WTC11 (cell line): Measurements from ENCODE around the gene BTC. TPM values are rescaled to one million over a fixed set of nuclear protein-coding genes. Genes with fewer than 3 reads are reported as not detected.

ENCODE experiments used
- ATAC-seq: fragments of 200-7000 bp; cut with Tn5 transposase; 2 replicates; pipeline ENCODE4 v1.10.0; 2021; ENCODE audit warnings: mild to moderate bottlenecking, moderate library complexity
- CTCF ChIA-PET: fragments of 300-600 bp; sonication (Branson Sonifier 250); formaldehyde crosslinking; loops from one replicate; lab custom pipeline; 2021; ENCODE audit warnings: antibody characterized with exemption; lab: Charles Lee
- POLR2A ChIA-PET: fragments of 350-600 bp; sonication (Branson Sonifier 250); formaldehyde crosslinking; loops from one replicate; lab custom pipeline; 2021; ENCODE audit warnings: antibody characterized with exemption; lab: Charles Lee
- DNase-seq: peaks from one replicate; pipeline ENCODE4 v3.0.0; 2021; ENCODE audit warnings: low spot score
- H3K27ac Mint-ChIP-seq: 2 replicates; pipeline ENCODE4 v1.8.0; 2021; ENCODE audit warnings: mixed read lengths
- H3K27me3 Mint-ChIP-seq: 2 replicates; pipeline ENCODE4 v1.8.0; 2021; ENCODE audit warnings: low read depth, mild to moderate bottlenecking, moderate library complexity, mixed read lengths
- H3K36me3 Mint-ChIP-seq: 2 replicates; pipeline ENCODE4 v1.8.0; 2021; ENCODE audit warnings: mixed read lengths
- H3K4me1 Mint-ChIP-seq: 2 replicates; pipeline ENCODE4 v1.8.0; 2022; ENCODE audit warnings: mixed read lengths
- H3K4me3 Mint-ChIP-seq: 2 replicates; pipeline ENCODE4 v1.8.0; 2021; ENCODE audit warnings: mild to moderate bottlenecking, moderate library complexity, mixed read lengths
- H3K9me3 Mint-ChIP-seq: 2 replicates; pipeline ENCODE4 v1.8.0; 2021; ENCODE audit warnings: mixed read lengths
- ETV6 ChIP-seq: sonication (generic); formaldehyde crosslinking; IDR thresholded peaks from 2 replicates; pipeline ENCODE4 v1.8.1; 2022; ENCODE audit warnings: mild to moderate bottlenecking, missing genetic modification reagents
- FOXJ3 ChIP-seq: sonication (generic); formaldehyde crosslinking; IDR thresholded peaks from 2 replicates; pipeline ENCODE4 v1.9.0; 2021; ENCODE audit warnings: missing genetic modification reagents, mild to moderate bottlenecking, borderline replicate concordance
- FOXP1 ChIP-seq: sonication (generic); formaldehyde crosslinking; IDR thresholded peaks from 2 replicates; pipeline ENCODE4 v1.8.0; 2022; ENCODE audit warnings: missing genetic modification reagents, mild to moderate bottlenecking, moderate library complexity, borderline replicate concordance
- HMGA2 ChIP-seq: fragments of 250-450 bp; sonication (Bioruptor Pico); IDR thresholded peaks from 2 replicates; pipeline ENCODE4 v1.4.0; 2021; ENCODE audit warnings: mild to moderate bottlenecking, moderate library complexity
- KAT7 ChIP-seq: sonication (generic); formaldehyde crosslinking; IDR thresholded peaks from 2 replicates; pipeline ENCODE4 v1.8.1; 2023; ENCODE audit warnings: missing genetic modification reagents, mild to moderate bottlenecking, borderline replicate concordance
- MYBL2 ChIP-seq: sonication (generic); formaldehyde crosslinking; IDR thresholded peaks from 2 replicates; pipeline ENCODE4 v1.8.1; 2023; ENCODE audit warnings: mild to moderate bottlenecking, moderate library complexity, missing genetic modification reagents
- NFYB ChIP-seq: sonication (generic); formaldehyde crosslinking; conservative IDR thresholded peaks from 2 replicates; pipeline ENCODE4 v1.8.0; 2022; ENCODE audit warnings: low read depth, missing genetic modification reagents
- NR2C2 ChIP-seq: sonication (generic); formaldehyde crosslinking; IDR thresholded peaks from 2 replicates; pipeline ENCODE4 v1.8.0; 2022; ENCODE audit warnings: mild to moderate bottlenecking, missing genetic modification reagents
- NR3C1 ChIP-seq: sonication (generic); formaldehyde crosslinking; conservative IDR thresholded peaks from 2 replicates; pipeline ENCODE4 v1.8.1; 2023; ENCODE audit warnings: low read depth, mild to moderate bottlenecking, missing genetic modification reagents
- PRRX2 ChIP-seq: fragments of 250-450 bp; sonication (Bioruptor Pico); IDR thresholded peaks from 2 replicates; pipeline ENCODE4 v1.8.0; 2021; ENCODE audit warnings: mild to moderate bottlenecking
- RELA ChIP-seq: sonication (generic); formaldehyde crosslinking; IDR thresholded peaks from 2 replicates; pipeline ENCODE4 v1.8.1; 2022; ENCODE audit warnings: missing genetic modification reagents, mild to moderate bottlenecking, borderline replicate concordance
- TCF7 ChIP-seq: sonication (generic); formaldehyde crosslinking; IDR thresholded peaks from 2 replicates; pipeline ENCODE4 v1.8.0; 2022; ENCODE audit warnings: mild to moderate bottlenecking, low read depth, missing genetic modification reagents, moderate library complexity
- ZNF121 ChIP-seq: sonication (generic); formaldehyde crosslinking; IDR thresholded peaks from 2 replicates; pipeline ENCODE4 v1.8.0; 2023; ENCODE audit warnings: missing genetic modification reagents
- ZNF232 ChIP-seq: sonication (generic); formaldehyde crosslinking; IDR thresholded peaks from 2 replicates; pipeline ENCODE4 v1.8.0; 2022; ENCODE audit warnings: mild to moderate bottlenecking, missing genetic modification reagents
- ZNF263 ChIP-seq: sonication (generic); formaldehyde crosslinking; IDR thresholded peaks from 2 replicates; pipeline ENCODE4 v1.8.1; 2022; ENCODE audit warnings: low read depth, mild to moderate bottlenecking, moderate library complexity, missing genetic modification reagents
- total RNA-seq: library from RNA; stranded (reverse); gene quantifications from 3 replicates; pipeline ENCODE4 v1.2.3, GENCODE V29; 2021
- TF ChIP-seq, protein P1 (sequence below): sonication (generic); formaldehyde crosslinking; IDR thresholded peaks from 2 replicates; pipeline ENCODE4 v1.8.0; 2023; ENCODE audit warnings: missing genetic modification reagents
- TF ChIP-seq, protein P2 (sequence below): sonication (generic); formaldehyde crosslinking; IDR thresholded peaks from 2 replicates; pipeline ENCODE4 v1.8.0; 2022; ENCODE audit warnings: missing genetic modification reagents
- TF ChIP-seq, protein P3 (sequence below): fragments of 250-450 bp; sonication (Bioruptor Pico); IDR thresholded peaks from 2 replicates; pipeline ENCODE4 v2.1.2; 2022; ENCODE audit warnings: mild to moderate bottlenecking, moderate library complexity
- TF ChIP-seq, protein P4 (sequence below): sonication (generic); formaldehyde crosslinking; IDR thresholded peaks from 2 replicates; pipeline ENCODE4 v1.8.1; 2023; ENCODE audit warnings: mild to moderate bottlenecking, missing genetic modification reagents
- TF ChIP-seq, protein P5 (sequence below): sonication (generic); formaldehyde crosslinking; IDR thresholded peaks from 2 replicates; pipeline ENCODE4 v1.8.0; 2023; ENCODE audit warnings: missing genetic modification reagents, mild to moderate bottlenecking, borderline replicate concordance
- TF ChIP-seq, protein P6 (sequence below): sonication (generic); formaldehyde crosslinking; IDR thresholded peaks from 2 replicates; pipeline ENCODE4 v1.8.1; 2023; ENCODE audit warnings: mild to moderate bottlenecking, missing genetic modification reagents, moderate library complexity

The BTC gene
- total RNA-seq, 1 experiment from 2014 or later = 0.07 TPM

DNA sequence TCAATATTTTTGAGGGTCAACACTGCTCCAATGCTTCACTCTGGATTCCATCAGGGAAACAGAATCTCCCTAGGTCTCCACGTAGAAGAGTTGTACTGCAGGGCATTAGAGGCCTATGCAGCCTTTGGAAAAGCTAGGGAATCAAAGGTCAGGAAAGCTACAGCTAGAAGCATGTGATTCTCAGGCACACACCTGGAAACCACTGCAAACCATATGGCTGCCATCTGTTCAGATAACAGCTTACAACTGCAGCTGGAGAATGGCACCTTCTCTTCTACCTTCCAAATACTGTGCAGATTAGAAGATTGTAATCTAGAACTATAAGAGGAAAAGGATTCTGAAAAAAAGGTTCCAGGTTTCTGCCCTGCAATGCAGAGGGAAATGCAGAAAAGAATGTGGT, 60.6 kb downstream of the BTC start (continued):
- TF ChIP-seq, protein P1, sequence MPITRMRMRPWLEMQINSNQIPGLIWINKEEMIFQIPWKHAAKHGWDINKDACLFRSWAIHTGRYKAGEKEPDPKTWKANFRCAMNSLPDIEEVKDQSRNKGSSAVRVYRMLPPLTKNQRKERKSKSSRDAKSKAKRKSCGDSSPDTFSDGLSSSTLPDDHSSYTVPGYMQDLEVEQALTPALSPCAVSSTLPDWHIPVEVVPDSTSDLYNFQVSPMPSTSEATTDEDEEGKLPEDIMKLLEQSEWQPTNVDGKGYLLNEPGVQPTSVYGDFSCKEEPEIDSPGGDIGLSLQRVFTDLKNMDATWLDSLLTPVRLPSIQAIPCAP (CRISPR knock-in tag) = no peak
- TF ChIP-seq, protein P2, sequence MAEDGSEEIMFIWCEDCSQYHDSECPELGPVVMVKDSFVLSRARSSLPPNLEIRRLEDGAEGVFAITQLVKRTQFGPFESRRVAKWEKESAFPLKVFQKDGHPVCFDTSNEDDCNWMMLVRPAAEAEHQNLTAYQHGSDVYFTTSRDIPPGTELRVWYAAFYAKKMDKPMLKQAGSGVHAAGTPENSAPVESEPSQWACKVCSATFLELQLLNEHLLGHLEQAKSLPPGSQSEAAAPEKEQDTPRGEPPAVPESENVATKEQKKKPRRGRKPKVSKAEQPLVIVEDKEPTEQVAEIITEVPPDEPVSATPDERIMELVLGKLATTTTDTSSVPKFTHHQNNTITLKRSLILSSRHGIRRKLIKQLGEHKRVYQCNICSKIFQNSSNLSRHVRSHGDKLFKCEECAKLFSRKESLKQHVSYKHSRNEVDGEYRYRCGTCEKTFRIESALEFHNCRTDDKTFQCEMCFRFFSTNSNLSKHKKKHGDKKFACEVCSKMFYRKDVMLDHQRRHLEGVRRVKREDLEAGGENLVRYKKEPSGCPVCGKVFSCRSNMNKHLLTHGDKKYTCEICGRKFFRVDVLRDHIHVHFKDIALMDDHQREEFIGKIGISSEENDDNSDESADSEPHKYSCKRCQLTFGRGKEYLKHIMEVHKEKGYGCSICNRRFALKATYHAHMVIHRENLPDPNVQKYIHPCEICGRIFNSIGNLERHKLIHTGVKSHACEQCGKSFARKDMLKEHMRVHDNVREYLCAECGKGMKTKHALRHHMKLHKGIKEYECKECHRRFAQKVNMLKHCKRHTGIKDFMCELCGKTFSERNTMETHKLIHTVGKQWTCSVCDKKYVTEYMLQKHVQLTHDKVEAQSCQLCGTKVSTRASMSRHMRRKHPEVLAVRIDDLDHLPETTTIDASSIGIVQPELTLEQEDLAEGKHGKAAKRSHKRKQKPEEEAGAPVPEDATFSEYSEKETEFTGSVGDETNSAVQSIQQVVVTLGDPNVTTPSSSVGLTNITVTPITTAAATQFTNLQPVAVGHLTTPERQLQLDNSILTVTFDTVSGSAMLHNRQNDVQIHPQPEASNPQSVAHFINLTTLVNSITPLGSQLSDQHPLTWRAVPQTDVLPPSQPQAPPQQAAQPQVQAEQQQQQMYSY (CRISPR knock-in tag) = no peak

DNA sequence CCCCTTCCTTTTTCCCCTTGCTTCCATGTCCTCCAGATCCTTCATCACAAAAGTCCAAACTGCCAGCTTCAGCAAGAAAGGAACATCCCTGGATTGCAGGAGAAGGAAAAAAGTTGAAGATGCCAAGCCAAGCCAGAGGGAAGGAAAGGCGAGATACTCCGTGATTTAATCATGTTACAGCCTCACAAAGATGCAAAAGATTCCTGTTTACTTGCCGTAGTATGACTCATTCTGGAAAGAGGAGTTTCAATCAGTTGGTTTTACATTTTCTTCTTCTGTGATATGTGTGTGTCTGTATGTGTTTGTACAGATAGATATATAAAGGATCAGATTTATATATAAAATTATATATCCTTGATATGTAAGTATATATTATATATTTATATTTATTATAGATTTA, 69.3 kb downstream of the BTC start:
- CTCF ChIA-PET = no interaction called here
- ATAC-seq = no peak

More for the DNA sequence above, 69.3 kb downstream of the BTC start:
- POLR2A ChIA-PET = no interaction called here
- DNase-seq = no peak
- no peaks in the 10 kb centered on the region for H3K4me1 Mint-ChIP-seq
- no peak overlapping the region for H3K27ac Mint-ChIP-seq
- peaks cover 6% of the 10 kb centered on the region for H3K9me3 Mint-ChIP-seq
- no peaks in the 10 kb centered on the region for H3K27me3 Mint-ChIP-seq
- no peaks in the 10 kb centered on the region for H3K36me3 Mint-ChIP-seq
- TF ChIP-seq, protein P3, sequence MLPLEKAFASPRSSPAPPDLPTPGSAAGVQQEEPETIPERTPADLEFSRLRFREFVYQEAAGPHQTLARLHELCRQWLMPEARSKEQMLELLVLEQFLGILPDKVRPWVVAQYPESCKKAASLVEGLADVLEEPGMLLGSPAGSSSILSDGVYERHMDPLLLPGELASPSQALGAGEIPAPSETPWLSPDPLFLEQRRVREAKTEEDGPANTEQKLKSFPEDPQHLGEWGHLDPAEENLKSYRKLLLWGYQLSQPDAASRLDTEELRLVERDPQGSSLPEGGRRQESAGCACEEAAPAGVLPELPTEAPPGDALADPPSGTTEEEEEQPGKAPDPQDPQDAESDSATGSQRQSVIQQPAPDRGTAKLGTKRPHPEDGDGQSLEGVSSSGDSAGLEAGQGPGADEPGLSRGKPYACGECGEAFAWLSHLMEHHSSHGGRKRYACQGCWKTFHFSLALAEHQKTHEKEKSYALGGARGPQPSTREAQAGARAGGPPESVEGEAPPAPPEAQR = no peak
- no peak for TF ChIP-seq TCF7 (CRISPR knock-in tag)
- TF ChIP-seq HMGA2 (CRISPR knock-in tag) = no peak
- TF ChIP-seq KAT7 (CRISPR knock-in tag) = no peak
- no peak for TF ChIP-seq NR3C1
- no peak for TF ChIP-seq NFYB (CRISPR knock-in tag)
- no peak for TF ChIP-seq FOXJ3
- no peak for TF ChIP-seq ZNF121 (CRISPR knock-in tag)
- no peak for TF ChIP-seq MYBL2 (CRISPR knock-in tag)
- TF ChIP-seq ZNF232 (CRISPR knock-in tag) = no peak
- TF ChIP-seq, protein P4, sequence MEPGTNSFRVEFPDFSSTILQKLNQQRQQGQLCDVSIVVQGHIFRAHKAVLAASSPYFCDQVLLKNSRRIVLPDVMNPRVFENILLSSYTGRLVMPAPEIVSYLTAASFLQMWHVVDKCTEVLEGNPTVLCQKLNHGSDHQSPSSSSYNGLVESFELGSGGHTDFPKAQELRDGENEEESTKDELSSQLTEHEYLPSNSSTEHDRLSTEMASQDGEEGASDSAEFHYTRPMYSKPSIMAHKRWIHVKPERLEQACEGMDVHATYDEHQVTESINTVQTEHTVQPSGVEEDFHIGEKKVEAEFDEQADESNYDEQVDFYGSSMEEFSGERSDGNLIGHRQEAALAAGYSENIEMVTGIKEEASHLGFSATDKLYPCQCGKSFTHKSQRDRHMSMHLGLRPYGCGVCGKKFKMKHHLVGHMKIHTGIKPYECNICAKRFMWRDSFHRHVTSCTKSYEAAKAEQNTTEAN (CRISPR knock-in tag) = no peak
- no peak for TF ChIP-seq PRRX2 (CRISPR knock-in tag)
- TF ChIP-seq ETV6 (CRISPR knock-in tag) = no peak
- TF ChIP-seq, protein P1 (CRISPR knock-in tag) = no peak
- TF ChIP-seq, protein P5, sequence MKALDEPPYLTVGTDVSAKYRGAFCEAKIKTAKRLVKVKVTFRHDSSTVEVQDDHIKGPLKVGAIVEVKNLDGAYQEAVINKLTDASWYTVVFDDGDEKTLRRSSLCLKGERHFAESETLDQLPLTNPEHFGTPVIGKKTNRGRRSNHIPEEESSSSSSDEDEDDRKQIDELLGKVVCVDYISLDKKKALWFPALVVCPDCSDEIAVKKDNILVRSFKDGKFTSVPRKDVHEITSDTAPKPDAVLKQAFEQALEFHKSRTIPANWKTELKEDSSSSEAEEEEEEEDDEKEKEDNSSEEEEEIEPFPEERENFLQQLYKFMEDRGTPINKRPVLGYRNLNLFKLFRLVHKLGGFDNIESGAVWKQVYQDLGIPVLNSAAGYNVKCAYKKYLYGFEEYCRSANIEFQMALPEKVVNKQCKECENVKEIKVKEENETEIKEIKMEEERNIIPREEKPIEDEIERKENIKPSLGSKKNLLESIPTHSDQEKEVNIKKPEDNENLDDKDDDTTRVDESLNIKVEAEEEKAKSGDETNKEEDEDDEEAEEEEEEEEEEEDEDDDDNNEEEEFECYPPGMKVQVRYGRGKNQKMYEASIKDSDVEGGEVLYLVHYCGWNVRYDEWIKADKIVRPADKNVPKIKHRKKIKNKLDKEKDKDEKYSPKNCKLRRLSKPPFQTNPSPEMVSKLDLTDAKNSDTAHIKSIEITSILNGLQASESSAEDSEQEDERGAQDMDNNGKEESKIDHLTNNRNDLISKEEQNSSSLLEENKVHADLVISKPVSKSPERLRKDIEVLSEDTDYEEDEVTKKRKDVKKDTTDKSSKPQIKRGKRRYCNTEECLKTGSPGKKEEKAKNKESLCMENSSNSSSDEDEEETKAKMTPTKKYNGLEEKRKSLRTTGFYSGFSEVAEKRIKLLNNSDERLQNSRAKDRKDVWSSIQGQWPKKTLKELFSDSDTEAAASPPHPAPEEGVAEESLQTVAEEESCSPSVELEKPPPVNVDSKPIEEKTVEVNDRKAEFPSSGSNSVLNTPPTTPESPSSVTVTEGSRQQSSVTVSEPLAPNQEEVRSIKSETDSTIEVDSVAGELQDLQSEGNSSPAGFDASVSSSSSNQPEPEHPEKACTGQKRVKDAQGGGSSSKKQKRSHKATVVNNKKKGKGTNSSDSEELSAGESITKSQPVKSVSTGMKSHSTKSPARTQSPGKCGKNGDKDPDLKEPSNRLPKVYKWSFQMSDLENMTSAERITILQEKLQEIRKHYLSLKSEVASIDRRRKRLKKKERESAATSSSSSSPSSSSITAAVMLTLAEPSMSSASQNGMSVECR (CRISPR knock-in tag) = no peak
- no peak for TF ChIP-seq NR2C2 (CRISPR knock-in tag)
- TF ChIP-seq, protein P6, sequence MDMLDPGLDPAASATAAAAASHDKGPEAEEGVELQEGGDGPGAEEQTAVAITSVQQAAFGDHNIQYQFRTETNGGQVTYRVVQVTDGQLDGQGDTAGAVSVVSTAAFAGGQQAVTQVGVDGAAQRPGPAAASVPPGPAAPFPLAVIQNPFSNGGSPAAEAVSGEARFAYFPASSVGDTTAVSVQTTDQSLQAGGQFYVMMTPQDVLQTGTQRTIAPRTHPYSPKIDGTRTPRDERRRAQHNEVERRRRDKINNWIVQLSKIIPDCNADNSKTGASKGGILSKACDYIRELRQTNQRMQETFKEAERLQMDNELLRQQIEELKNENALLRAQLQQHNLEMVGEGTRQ (CRISPR knock-in tag) = no peak
- TF ChIP-seq FOXP1 (CRISPR knock-in tag) = no peak
- TF ChIP-seq ZNF263 (CRISPR knock-in tag) = no peak
- TF ChIP-seq RELA (CRISPR knock-in tag) = no peak
- H3K4me3 Mint-ChIP-seq = no peak overlapping the region
